ENCODE measurements around the gene MAGI2. TPM values are rescaled to one million over a fixed set of nuclear protein-coding genes. Genes with fewer than 3 reads are reported as not detected.

MAGI2 gene
- total RNA-seq, 2 donors from 2014 or later: 18.3 to 31.8 TPM

DNA sequence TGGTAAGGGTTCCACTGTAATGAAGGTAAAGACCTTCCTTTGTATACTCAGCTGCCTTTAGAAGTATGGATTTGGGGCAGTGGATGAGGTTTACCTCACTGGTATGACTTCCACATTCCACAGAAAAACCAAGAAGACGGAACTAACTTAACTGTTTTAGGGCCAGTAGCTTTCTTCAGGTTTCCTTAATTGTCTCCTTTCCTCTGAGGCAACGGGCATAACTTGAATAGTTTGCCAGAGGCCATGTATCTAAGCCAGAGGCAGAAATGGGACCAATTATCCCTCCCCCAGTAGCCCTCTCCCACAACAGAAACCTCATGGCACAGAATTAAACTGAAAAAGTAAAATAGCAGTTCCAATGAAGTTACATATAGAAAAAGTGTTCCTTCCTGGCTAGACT is 1373.2 kb downstream of the MAGI2 start:
- Histone ChIP-seq H3K27ac (no peak overlapping the region), H3K27me3 (replicated peaks; ENCODE audit: insufficient read depth) (no peaks in the 10 kb centered on the region), H3K36me3 (no peaks in the 10 kb centered on the region), H3K4me3 (no peak overlapping the region), H3K9me3 (no peaks in the 10 kb centered on the region), H3K4me1 (ENCODE audit: control insufficient read depth in 1 of 2, low read depth in 2 of 2) (no peaks in the 10 kb centered on the region)
- DNase-seq (ENCODE audit: low spot score) (no peak), ATAC-seq (ENCODE audit: insufficient number of reproducible peaks, low FRiP score, low read depth) (no peak)
- no peak for TF ChIP-seq CTCF (IDR thresholded peaks at IDR 0.05)

- Histone ChIP-seq H3K27ac (no peak overlapping the region), H3K9me3 (no peaks in the 10 kb centered on the region), H3K27me3 (replicated peaks; ENCODE audit: insufficient read depth) (no peaks in the 10 kb centered on the region), H3K4me1 (ENCODE audit: control insufficient read depth in 1 of 2, low read depth in 2 of 2) (no peaks in the 10 kb centered on the region), H3K4me3 (no peak overlapping the region), H3K36me3 (no peaks in the 10 kb centered on the region)
- ATAC-seq (ENCODE audit: insufficient number of reproducible peaks, low FRiP score, low read depth): no peak
- no peak for DNase-seq (ENCODE audit: low spot score)
- no peak for TF ChIP-seq CTCF (IDR thresholded peaks at IDR 0.05)
These were observed 1378.8 kb downstream of the MAGI2 start for GRCh38 chr7:78074713-78075112.

DNA sequence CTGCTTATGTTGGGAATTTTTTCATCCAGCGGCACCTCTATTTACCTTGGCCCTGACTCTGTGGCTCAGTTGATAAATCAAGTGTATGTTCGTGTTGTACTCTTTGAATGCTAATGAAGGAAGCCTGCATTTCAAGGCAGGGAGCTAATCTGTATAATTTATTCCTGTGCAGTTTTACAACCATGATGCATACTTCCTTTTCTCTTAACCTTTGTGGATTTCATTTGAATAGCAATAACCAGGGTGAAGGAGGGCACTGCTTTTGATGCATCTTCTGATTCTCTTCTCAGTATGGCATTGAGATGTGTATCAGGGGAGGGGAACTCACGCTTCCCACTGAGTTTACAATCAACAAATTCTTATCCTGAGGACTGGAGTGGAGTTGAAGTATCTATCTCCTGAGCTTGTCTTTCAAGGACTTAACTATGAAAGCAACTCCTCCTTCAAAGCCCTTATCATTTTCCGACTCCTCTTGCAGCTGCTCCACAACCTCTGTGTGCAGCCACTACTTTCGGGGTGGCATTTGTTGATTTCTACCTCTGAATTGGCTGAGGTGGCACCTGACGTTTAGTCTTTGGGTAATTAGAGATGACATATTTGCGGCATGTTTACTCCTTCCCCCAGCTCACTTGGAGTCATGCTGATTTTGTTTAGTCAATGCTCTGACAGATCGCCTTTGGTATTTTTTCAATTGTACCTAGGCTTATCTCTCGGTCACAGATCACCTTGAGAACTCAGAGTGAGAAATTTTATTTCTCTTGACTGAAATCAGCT is 1379.7 kb downstream of the MAGI2 start:
- Histone ChIP-seq H3K27me3 (replicated peaks; ENCODE audit: insufficient read depth) (no peaks in the 10 kb centered on the region), H3K36me3 (no peaks in the 10 kb centered on the region), H3K4me3 (no peak overlapping the region), H3K9me3 (no peaks in the 10 kb centered on the region), H3K4me1 (ENCODE audit: control insufficient read depth in 1 of 2, low read depth in 2 of 2) (no peaks in the 10 kb centered on the region), H3K27ac (no peak overlapping the region)
- TF ChIP-seq CTCF (IDR thresholded peaks at IDR 0.05): no peak
- ATAC-seq (ENCODE audit: insufficient number of reproducible peaks, low FRiP score, low read depth) (no peak), DNase-seq (ENCODE audit: low spot score) (no peak)

GRCh38 chr7:78072201-78072590 is 1381.3 kb downstream of the MAGI2 start:
- ATAC-seq (ENCODE audit: insufficient number of reproducible peaks, low FRiP score, low read depth) (no peak), DNase-seq (ENCODE audit: low spot score) (no peak)
- Histone ChIP-seq H3K27ac (no peak overlapping the region), H3K36me3 (no peaks in the 10 kb centered on the region), H3K27me3 (replicated peaks; ENCODE audit: insufficient read depth) (no peaks in the 10 kb centered on the region), H3K4me1 (ENCODE audit: control insufficient read depth in 1 of 2, low read depth in 2 of 2) (no peaks in the 10 kb centered on the region), H3K9me3 (no peaks in the 10 kb centered on the region), H3K4me3 (no peak overlapping the region)
- no peak for TF ChIP-seq CTCF (IDR thresholded peaks at IDR 0.05)

DNA sequence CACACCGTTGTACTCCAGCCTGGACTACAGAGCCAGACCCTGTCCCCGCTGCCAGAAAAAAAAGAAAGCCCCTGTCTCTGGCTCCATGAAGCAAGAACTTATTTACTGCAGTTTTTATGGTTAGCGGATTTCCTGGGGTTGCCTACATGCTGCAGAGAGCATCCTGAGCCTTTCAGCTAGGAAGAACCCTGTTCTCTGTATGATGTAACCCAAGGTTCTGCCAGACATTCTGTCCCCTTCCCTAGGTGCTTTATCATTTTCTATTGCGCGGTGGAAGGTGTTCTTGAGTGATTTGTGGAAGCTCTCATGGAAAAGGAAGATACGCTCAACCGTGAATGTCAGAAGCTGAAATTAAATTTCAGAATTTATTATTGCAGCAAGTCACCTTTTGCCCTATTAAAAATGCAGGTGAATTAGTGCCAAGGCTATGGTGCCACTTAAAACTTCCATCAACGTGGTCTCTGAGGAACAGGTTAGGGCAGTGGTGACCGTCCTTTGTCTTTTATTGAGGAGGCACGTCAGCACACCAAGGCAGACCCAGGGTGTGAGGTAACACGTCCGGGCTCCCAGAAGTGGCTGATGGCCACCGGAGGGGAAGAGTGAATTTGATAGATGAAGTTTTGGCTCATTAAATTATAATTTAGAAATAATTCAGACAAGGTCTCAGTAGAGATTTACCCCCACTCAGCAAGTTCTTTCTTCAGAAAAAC is 1381.8 kb downstream of the MAGI2 start:
- H3K4me1 ChIP-seq (ENCODE audit: control insufficient read depth in 1 of 2, low read depth in 2 of 2): no peaks in the 10 kb centered on the region
- ATAC-seq (ENCODE audit: insufficient number of reproducible peaks, low FRiP score, low read depth) (no peak), DNase-seq (ENCODE audit: low spot score) (no peak)
- H3K4me3 ChIP-seq: no peak overlapping the region
- no peak overlapping the region for H3K27ac ChIP-seq
- H3K27me3 ChIP-seq (replicated peaks; ENCODE audit: insufficient read depth): no peaks in the 10 kb centered on the region
- no peak for TF ChIP-seq CTCF (IDR thresholded peaks at IDR 0.05)
- no peaks in the 10 kb centered on the region for H3K36me3 ChIP-seq
- no peaks in the 10 kb centered on the region for H3K9me3 ChIP-seq
